RCC 7860 (cell line): ENCODE data around the gene NDFIP1.
A peak's percentile ranks its signal among the peaks of the same experiment; 100 is the strongest.

Experiments used
- DNase-seq: peaks from one replicate; pipeline ENCODE4 v3.0.0-alpha.2; 2015; ENCODE audit warnings: low spot score
- FAIRE-seq: peaks from 2 replicates; lab custom pipeline; 2012; peaks lifted over from hg19 to GRCh38; lab: Jason Lieb, UNC

Gene NDFIP1

DNA sequence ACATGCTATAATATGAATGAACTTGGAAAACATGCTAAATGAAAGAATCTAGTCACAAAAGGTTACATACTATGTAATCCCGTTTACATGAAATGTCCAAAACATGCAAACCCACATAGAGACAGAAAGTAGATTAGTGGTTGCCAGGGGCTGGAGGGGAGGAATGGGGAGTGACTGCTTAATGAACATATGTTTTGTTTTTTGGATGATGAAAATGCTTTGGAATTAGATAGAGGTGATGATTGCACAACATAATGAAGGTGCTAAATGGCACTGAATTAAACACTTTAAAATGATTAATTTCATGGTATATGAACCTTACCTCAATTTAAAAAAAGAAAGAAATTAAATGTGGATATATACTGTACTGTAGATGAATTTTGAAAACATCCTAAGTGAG is 17.6 kb upstream of the NDFIP1 start:
- FAIRE-seq (no peak), DNase-seq (no peak)

DNA sequence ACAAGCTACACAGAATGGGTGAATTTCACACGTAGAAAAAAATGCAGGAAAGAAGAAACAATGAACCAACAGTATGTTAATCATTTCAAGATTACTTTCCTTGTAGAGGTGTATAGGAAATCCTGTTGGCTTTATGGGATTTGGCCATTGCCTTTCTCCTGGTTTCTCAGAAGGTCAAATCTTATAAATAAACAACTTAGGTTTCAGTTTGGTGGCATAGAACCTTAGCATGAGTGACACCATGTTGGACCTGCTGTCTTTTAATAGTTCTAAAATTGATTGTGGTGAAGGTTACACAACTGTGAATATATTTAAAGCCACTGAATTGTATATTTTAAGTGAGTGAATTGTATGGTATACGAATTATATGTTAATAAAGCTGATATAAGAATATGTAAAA is 16.7 kb upstream of the NDFIP1 start:
- FAIRE-seq (no peak), DNase-seq (no peak)

DNA sequence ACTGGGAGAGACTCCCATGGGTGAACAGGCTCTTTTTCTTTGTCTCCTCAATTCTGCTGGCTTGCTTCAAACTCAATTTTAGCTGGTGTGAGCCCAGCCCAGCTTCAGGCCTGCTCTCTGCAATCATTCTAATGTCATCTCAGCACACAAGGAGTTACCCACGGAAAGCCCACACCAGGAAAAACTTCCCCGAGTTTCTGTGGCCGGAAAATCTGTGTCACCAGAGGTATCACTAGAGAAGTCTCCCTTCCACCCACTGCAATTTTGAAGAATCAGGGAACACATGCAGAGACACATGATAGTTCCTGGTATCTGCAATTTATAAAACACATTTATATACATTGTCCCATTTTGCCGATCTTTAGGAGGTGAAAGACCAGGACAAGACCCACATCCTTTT is 13.5 kb upstream of the NDFIP1 start:
- DNase-seq (no peak), FAIRE-seq (no peak)

DNA sequence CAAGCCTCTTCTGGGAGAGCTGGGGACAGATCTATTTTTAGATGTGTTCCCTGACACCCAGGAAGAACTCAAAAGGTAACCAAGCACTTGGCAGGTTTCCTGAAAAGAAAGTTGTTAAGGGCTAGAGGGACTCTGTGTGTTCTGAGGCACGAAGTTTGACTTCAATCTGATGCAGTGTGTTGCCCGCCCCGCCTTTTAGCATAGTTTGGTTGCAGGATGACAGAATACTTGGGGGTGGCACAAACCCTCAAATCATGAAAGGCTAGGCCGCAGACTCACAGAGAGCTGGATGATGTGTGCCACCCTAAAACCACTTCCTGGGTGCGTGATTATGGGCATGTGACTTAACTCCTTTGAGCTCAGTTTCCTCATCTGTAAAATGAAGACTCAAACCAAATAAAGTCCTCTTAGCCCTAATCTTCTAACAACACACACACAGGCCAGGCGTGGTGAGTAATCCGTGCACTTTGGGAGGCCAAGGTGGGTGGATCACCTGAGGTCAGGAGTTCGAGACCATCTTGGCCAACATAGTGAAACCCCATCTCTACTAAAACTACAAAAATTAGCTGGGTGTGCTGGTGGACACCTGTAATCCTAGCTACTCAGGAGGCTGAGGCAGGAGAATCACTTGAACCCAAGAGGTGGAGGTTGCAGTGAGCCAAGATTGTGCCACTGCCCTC is 12.8 kb upstream of the NDFIP1 start:
- no peak for FAIRE-seq
- DNase-seq: no peak

DNA sequence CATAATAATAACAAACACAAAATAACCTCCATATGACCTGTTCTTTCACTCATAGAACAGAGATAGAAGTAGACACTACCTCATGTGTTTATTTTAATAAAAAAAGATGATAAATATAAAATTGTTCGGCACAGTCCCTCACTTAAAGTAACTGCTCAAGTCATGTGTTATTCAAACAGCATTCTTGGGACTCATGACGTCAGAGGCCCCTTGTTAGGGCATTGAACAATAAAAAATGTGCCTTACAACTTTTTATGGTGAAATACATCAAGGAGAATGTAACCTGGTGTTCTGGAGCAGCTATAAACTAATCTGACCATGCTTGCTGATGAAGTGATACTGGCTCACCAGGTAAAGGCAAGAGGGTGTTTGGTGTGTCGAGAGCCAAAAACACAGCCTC is 12.2 kb upstream of the NDFIP1 start:
- FAIRE-seq: no peak

DNA sequence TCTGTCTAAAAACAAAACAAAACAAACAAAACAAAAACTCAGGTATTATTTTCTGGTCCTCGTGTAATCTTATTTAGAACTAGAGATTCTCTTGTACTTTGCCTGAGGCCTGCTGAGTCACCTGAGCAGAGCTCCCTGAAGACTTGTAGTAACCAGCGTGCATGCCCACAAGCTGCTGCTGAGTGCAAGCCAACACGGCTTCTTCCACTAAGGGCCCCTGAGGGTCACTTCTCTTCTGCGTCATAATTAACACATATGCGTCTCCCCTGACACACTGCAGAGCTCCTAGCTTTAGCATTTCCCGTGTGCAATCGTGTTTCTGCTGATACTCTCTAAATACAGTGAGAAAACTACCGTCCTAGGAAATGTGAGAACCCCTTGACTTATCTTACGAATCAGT is 10.9 kb upstream of the NDFIP1 start:
- DNase-seq (no peak), FAIRE-seq (no peak)

More for the DNA sequence above, 12.2 kb upstream of the NDFIP1 start:
- no peak for DNase-seq

DNA sequence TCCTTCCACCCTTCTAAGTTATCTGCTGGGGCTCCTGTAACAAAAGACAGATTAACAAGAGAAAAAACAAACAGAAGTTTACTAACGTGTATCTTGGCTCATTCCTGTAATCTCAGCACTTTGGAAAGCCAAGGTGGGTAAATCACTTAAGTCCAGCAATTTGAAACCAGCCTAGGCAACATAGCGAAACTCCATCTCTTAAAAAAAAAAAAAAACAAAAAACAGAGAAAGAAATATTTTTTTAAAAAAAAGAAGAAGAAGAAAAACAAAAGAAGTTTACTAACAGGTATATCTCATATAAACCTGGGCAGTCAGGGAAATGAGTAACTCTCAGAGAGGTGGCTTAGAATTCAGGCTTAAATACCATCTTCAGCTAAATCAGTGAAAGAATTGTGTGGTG is 10.3 kb upstream of the NDFIP1 start:
- no peak for DNase-seq
- FAIRE-seq: no peak

DNA sequence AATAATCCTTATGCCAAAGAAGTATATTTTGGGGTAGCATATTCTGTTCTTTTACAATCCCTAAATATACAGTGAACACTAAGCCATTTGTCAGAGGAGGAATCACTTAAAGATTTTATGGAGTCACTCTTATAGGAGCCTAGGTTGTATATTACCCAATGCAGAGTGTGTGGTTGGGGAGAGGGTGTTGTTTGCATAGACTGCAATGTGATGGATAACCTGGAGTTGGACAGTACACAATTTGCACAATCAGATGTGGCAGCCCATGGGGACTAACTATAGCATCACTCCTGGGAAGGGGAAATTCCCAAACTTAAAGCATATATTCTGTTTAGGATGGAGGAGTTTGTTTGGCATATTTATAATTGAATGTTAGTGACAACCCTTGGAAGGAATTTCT is 9.6 kb upstream of the NDFIP1 start:
- no peak for DNase-seq
- FAIRE-seq: no peak

DNA sequence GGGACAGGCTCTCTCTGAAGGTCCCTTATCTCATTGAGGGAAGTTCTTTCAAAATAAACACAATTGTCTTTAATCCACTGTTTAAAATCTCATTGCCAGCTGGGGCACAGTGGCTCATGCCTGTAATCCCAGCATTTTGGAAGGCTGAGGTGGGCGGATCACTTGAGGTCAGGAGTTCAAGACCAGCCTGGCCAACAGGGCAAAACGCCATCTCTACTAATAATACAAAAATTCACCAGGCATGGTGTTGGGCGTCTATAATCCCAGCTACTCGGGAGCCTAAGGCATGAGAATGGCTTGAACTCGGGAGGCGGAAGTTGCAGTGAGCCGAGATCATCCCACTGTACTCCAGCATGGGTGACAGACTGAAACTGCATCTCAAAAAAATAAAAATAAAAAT is 8.3 kb upstream of the NDFIP1 start:
- no peak for DNase-seq
- no peak for FAIRE-seq

DNA sequence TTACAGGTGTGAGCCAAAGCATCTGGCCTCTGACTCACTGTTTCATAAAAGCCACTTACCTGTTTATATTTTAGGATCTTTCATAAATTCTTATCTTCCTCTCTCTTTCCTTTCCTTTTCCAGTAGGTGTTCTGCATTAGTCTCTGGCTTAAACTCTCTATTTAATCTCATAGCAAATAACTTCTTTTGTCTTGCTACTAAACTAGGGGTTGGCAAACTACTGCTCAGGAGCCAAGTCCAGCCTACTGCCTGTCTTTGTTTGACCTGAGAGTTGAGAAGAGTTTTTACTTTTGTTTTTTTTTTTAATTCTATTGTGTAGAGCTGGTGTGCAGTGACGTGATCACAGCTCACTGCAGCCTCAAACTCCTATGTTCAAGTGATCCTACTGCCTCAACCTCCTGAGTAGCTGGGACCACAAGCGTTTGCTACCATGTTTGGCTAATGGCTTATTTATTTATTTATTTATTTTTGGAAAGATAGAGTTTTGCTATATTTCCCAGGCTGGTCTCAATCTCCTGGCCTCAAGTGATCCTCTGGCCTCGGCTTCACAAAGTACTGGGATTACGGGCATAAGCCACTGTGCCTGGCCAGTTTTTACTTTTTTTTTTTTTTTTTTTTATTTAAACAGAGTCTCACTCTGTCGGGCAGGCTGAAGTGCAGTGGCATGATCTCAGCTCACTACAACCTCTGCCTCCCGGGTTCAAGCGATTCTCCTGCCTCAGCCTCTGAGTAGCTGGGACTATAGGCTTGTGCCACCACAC is 5.4 kb upstream of the NDFIP1 start:
- no peak for FAIRE-seq
- no peak for DNase-seq

DNA sequence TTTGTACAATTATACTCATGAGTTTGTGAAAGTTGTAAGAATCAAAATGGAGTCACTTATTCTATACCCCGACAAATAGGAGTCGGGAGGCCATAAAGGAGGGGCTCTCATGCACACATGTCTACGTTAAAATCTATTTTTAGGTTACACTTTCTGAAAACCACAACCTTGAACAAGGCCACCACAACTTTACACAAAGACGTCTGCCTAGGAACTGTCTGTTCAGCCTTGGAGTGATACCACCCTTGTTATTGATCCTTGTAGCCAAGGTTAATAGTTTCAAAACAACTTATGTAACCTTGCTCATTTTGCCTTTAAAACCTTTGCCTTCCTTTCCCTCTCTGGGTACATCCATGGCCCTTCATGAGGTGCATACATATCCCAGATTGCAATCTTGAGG is 4.1 kb upstream of the NDFIP1 start:
- no peak for DNase-seq

DNA sequence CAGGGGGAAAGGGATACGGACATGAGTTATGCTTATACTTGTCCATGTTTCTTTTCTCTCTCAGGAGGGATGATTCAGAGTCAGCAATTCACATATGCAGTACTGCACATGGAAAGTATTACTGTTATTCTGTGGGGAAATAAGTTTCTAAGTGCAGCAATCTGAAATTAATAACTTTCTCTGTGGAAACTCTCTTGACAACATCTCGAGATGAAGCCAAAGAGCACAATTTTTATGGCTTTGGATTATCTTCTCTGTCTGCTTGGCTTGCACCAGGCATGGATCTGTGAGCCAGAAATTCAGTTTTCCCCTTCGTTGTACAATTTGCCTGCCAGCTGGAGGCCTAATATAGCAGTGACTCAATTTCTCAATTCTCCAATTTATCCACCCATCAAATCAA is 2.5 kb upstream of the NDFIP1 start:
- DNase-seq: no peak
- no peak for FAIRE-seq

More for the DNA sequence above, 4.1 kb upstream of the NDFIP1 start:
- FAIRE-seq: no peak

DNA sequence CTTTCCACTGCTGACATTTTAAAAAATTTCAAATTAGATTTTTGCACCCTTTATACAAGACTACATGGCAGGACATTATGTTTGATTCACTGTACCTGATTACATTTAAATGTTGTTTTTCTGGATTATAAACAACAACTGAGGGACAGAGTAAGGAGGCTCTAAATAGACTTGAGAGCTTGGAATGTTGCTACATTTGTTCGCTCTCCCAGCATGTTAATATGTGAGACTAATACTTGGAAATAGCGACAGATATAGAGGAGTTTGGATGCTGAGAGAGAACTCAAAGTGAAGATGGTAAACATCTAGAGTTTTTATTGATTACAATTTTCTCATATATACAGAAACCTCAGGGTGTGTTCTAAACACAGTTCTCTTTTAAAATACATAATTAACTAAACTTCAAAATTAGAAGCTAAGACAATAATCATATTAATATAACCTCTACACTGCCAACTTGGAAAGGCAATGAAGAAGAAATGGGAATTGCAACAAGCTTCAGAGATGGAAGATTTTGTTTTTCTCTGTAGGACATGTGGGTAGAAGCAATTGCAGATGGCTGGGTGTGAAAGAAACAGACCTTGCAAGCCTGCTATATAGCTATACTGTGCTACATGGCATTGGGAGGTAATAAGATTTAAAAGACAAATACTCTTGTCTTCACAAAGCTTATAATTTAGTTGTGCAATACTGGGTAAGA is 1.4 kb upstream of the NDFIP1 start:
- FAIRE-seq (no peak), DNase-seq (no peak)

DNA sequence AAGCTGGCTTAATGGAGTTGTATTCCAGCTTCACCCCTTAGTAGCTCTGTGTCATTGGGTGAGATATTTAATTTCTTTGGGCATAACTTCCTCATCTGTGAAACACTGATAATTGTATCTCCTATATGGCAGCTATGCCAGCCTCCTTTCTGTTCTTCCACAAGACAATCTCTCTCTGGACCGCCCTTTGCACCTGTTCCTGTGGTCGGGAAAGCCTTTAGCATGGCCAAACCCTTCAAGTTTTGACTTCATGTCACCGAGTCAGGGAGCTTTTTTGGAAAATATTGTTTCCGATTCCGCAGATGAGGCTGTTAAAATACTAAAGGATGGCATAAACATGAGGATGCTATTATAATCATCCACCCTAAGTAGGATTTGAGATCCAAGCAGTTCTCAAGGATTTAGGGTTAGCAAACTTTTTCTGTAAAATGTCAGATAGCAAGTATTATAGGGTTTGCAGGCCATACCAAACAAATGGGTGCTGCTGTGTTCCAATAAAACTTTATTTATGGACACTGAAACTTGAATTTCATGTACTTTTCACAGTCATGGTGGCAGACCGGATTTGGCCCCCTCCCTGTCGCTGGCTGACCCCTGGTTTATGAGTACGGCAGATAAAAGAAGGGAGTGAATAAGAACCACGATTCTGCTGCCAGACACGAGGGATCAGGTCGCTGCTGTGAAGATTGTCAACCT is 695 bp upstream of the NDFIP1 start:
- DNase-seq (no peak), FAIRE-seq (no peak)

DNA sequence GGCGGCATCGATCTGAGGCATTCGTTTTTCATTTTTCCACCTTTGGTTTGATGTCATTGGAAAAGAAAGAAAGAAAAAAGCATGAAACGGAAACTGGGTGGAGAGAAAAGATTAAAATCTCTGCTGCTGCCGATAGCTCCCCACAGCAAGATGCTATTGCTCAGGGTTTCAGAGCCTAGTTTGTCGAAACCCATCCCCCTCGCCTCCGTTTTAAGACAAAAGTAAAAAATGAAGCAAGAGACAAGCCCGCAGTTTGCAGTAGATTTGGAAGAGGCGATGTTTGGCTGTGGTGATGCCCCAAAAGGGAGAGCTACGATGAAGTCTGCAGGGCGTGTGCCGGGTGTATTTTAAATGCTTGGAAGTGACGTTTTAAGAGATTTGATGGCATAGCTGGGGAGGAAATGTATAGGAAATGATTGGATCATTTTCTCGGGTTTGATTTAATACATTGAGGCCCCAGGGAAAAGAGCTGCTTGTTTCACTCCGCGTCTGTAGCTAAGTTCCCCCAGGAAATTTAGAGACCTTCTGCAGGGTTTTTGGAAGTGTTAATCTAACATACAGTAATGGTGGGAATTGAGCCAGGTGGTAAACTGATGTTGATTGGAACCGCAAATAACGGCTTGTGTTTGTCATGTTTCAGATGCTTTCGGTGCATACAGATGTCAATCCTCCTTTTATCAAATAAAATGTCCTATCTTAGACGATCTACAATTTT is 909 bp downstream of the NDFIP1 start:
- no peak for FAIRE-seq
- no peak for DNase-seq

DNA sequence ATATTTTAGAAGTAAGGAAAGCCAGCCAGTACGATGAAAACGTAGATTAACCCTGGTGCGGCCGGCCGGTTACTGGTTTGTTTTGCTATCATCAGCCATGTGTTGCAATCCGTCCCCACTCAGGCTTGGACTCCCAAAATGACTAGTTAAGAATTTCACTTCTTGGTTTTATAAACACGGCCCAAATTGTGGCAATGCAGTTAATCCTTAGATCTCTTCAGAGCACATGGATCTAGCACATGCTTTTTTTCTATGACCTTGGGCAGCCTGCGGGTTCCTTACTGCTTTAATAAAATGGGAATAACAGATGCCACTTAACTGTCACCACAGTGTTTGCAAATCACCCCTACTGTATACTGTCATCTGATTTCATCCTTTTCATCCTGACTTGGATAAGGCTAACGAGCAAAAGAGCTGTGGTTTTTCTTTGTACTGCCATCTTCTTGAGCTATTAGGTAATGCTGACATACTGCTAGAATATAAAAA is 1.5 kb downstream of the NDFIP1 start:
- DNase-seq: peak; percentile 24
- FAIRE-seq: peak; percentile 23

DNA sequence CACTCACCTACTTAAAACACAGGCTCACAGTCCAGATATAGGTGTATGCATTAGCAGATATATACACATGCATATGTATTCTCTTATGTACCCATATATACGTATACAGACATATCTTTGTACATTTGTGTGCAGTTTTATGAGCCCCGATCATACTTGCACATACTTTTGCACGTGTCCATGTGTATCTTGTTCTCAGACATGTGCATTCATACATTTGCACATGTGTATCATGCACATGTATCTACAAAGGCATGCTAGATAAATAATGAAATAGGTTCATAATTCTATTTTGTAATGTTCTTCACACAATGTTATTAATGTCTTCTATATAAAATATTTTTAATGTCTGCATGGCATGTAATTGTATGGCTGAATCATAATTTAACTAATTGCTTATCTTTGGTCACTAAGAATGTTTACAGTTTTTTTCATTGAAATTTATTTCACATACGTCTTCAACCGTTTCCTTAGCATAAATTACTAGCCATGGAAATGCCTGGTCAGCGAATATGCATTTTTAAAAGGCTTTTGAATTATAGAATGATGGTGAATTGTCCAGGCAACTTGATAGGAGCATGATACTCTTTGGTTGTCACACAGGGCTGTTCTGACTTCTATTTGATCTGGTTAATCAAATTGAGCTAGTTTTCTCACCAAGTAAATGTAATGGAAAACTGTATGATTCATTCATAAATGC is 2.6 kb downstream of the NDFIP1 start:
- FAIRE-seq (no peak), DNase-seq (no peak)

DNA sequence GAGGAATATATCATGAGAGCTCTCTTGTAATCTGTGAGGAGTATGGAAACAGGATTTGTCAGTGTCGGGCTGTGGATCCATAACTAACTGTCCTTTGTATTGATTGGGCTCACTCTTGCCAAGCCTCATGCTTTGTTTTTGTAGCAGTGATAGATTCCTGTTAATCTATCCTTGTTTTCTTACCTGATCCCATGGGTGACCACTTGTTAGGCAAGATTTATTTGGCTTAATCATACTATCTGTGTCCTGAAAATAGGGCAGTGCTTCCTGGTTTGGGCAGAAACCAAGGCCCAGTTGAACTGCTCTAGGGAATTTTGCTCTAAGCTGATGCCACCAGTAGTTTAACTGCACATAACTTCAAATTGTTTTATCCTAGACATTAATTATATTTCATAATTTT is 6.1 kb downstream of the NDFIP1 start:
- no peak for FAIRE-seq

DNA sequence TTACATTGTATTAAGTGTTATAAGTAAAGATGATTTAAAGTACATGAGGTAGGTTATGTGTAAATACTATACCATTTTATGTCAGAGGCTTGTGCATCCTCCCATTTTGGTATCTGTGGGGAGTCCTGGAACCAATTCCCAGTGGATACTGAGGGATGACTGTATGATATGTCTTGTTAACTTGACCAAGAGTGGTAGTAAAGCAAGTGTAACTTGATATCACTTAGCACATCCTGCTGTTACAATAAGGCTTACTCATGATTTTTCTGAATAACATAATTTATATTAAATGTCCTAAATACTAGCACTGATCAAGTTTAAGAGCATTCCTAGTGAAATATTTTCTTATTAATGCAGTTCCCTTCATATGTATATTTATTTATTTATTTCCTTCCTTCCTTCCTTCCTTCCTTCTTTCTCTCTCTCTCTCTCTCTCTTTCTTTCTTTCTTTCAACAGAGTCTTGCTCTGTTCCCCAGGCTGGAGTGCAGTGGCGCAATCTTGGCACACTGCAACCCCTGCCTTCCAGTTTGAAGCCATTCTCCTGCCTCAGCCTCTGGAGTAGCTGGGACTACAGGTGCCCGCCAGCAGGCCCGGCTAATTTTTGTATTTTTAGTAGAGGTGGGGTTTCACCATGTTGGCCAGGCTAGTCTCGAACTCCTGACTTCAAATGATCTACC is 7.5 kb downstream of the NDFIP1 start:
- DNase-seq (no peak), FAIRE-seq (no peak)

More for the DNA sequence above, 6.1 kb downstream of the NDFIP1 start:
- DNase-seq: no peak
